ENCODE data around the gene ADAM15. TPM values are rescaled to one million over a fixed set of nuclear protein-coding genes. Genes with fewer than 3 reads are reported as not detected.
A peak's percentile ranks its signal among the peaks of the same experiment; 100 is the strongest.

ADAM15 gene
- total RNA-seq, 1 experiment from 2014 or later: 30.6 TPM

GRCh38 chr1:155017946-155018316 is 33.2 kb upstream of the ADAM15 start:
- Mint-ChIP-seq H3K36me3 (ENCODE audit: insufficient read depth in 1 of 3, low read depth in 3 of 3) (peaks cover 6 to 35% (median 22%) of the 10 kb centered on the region in 3 experiments; a peak in 6 of 7 replicates), H3K4me1 (peaks cover 29 to 51% of the 10 kb centered on the region in 2 experiments), H3K27me3 (ENCODE audit: low read depth) (peaks cover 4% of the 10 kb centered on the region), H3K9me3 (no peaks in the 10 kb centered on the region; a peak in 1 of 5 replicates), H3K27ac (no peak overlapping the region), H3K4me3 (peak overlapping the region in 1 of 2 experiments; percentile 71; a peak in 3 of 5 replicates)
- Histone ChIP-seq H3K27ac (ENCODE audit: insufficient read length, low read depth, low read length) (no peak overlapping the region), H4K8ac (replicated peaks; ENCODE audit: insufficient read length, low read depth, low read length) (no peak overlapping the region), H3K4me1 (ENCODE audit: insufficient read depth, low read length) (peaks cover 1% of the 10 kb centered on the region; the same call in 1 of the 2 replicates), H2BK20ac (ENCODE audit: low read depth, low read length, poor library complexity, severe bottlenecking) (no peak overlapping the region), H3K4me2 (ENCODE audit: insufficient read depth, insufficient read length, low read length) (peak overlapping the region; percentile 34), H4K20me1 (ENCODE audit: control insufficient read depth, insufficient read depth, insufficient read length) (no peaks in the 10 kb centered on the region), H4K91ac (ENCODE audit: insufficient read length, low read depth, low read length) (no peak overlapping the region), H3K9ac (ENCODE audit: extremely low read depth, insufficient read length, low read length) (no peak overlapping the region), H3T11ph (ENCODE audit: low read length) (no peak overlapping the region), H3K56ac (ENCODE audit: insufficient read length, low read depth, low read length) (no peak overlapping the region), H3K79me2 (ENCODE audit: insufficient read depth, low read length) (no peaks in the 10 kb centered on the region), H3K23me2 (ENCODE audit: insufficient read length, low read depth, low read length, poor library complexity, severe bottlenecking) (no peaks in the 10 kb centered on the region), H3K4ac (ENCODE audit: low read depth, low read length) (no peak overlapping the region), H3K23ac (ENCODE audit: insufficient read length, low read depth, low read length) (no peak overlapping the region), H3K14ac (ENCODE audit: insufficient read depth, low read length) (no peak overlapping the region), H2BK120ac (ENCODE audit: low read depth, low read length, poor library complexity, severe bottlenecking) (no peak overlapping the region), H2BK15ac (ENCODE audit: low read depth, low read length) (no peak overlapping the region), H2BK5ac (ENCODE audit: insufficient read length, low read length) (no peak overlapping the region), H3K79me1 (ENCODE audit: insufficient read depth, low read depth, low read length, poor library complexity, severe bottlenecking) (no peaks in the 10 kb centered on the region), H3K9me3 (ENCODE audit: control insufficient read depth, low read depth, low read length) (no peaks in the 10 kb centered on the region), H3K27me3 (ENCODE audit: insufficient read depth, low read length) (no peaks in the 10 kb centered on the region), H3K18ac (ENCODE audit: insufficient read length, low read depth, low read length) (no peak overlapping the region), H2BK12ac (ENCODE audit: insufficient read length, low read depth, low read length) (no peak overlapping the region), H2AK5ac (ENCODE audit: insufficient read length, low read length) (no peak overlapping the region), H4K5ac (ENCODE audit: insufficient read length, low read depth, low read length) (no peak overlapping the region), H2AFZ (ENCODE audit: low read length) (no peak overlapping the region)
- no peak for DNase-seq
- WGBS (ENCODE audit: extremely low coverage, insufficient read length, low lambda C conversion rate): no CpG with 5 or more reads among the region's 6 CpGs
- no peak for TF ChIP-seq CTCF (conservative IDR thresholded peaks at IDR 0.05)
